Lower leg skin (tissue), 3 donors: ENCODE results near the gene PTPN18.

Experiments
- POLR2A ChIP-seq, 2 donors: fragments of 450-650 bp; IDR thresholded peaks; one replicate each; pipeline ENCODE4 v1.6.1; 2016 to 2017; ENCODE audit warnings: antibody characterized with exemption in 2 of 2, mild to moderate bottlenecking in 1 of 2, moderate library complexity in 1 of 2
- TF ChIP-seq, protein P1 (sequence below), 3 donors: fragments of 450-650 bp; IDR thresholded peaks; one replicate each; pipeline ENCODE4 v1.5.1; 2016; ENCODE audit warnings: antibody characterized with exemption in 3 of 3, mild to moderate bottlenecking in 3 of 3, moderate library complexity in 2 of 3

DNA sequence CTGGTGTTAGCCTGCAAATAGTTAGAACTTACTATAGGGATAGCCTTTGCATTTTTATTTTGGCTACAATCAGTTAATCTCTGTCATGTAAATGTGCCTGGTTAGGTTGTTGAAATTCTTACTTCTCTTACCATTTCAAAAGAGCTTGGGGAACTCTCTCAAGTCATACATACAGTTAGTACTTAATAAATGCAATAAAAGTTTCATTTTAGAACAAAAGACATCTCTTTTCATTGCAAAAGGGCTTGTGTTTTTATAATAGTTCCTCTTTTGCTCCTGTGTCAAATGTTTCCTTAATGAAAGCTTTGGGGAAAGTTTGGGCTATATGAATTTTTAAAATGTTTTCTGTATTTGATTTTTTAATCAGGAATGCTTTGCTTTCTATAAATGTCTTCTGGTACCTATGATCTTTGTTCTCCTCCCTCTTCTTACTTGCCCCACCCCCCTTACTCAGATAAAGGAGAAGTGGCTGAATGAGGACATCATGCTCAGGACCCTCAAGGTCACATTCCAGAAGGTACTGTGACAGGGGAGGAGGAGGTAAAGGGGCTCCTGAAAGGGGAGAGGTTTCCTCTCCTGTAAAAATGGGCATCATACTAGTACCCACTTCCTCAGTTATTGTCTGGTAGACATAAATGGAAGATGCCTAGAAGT, 13.6 kb downstream of the PTPN18 start:
- TF ChIP-seq, protein P1, sequence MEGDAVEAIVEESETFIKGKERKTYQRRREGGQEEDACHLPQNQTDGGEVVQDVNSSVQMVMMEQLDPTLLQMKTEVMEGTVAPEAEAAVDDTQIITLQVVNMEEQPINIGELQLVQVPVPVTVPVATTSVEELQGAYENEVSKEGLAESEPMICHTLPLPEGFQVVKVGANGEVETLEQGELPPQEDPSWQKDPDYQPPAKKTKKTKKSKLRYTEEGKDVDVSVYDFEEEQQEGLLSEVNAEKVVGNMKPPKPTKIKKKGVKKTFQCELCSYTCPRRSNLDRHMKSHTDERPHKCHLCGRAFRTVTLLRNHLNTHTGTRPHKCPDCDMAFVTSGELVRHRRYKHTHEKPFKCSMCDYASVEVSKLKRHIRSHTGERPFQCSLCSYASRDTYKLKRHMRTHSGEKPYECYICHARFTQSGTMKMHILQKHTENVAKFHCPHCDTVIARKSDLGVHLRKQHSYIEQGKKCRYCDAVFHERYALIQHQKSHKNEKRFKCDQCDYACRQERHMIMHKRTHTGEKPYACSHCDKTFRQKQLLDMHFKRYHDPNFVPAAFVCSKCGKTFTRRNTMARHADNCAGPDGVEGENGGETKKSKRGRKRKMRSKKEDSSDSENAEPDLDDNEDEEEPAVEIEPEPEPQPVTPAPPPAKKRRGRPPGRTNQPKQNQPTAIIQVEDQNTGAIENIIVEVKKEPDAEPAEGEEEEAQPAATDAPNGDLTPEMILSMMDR (IDR thresholded peaks at IDR 0.05): no peak
- no peak for TF ChIP-seq POLR2A (IDR thresholded peaks at IDR 0.05)
